NCI-H1694 treated with DMSO at 0.1 percent for 48 hours (cell line): ENCODE measurements around the gene TLR6.
"Not testable (repeated sequence)": the region's sequence is repeated elsewhere in the genome, so short reads cannot be mapped to it uniquely, and the experiment has no call there.

Source experiments
- DNase-seq: peaks from one replicate; lab custom pipeline; 2025; lab: John Stamatoyannopoulos, UW

TLR6 gene

DNA sequence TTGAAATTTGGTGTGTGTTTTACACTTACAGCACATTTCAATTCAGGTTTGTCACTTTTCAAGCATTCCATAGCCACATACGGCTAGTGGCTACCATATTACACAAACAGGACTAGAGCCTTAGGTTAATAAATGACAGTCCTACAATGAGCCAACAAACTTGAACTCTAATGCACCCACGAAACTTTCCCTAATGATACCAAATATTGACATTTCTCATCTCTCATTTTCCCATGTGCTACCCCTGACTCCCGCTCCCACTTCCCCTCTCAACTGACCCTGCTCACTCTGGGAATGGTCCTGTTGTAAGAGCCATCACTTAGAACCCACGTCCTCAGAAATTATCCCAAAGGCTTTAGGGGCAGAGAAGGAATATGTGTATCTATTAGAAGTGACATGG is 68.9 kb downstream of the TLR6 start:
- no peak for DNase-seq

DNA sequence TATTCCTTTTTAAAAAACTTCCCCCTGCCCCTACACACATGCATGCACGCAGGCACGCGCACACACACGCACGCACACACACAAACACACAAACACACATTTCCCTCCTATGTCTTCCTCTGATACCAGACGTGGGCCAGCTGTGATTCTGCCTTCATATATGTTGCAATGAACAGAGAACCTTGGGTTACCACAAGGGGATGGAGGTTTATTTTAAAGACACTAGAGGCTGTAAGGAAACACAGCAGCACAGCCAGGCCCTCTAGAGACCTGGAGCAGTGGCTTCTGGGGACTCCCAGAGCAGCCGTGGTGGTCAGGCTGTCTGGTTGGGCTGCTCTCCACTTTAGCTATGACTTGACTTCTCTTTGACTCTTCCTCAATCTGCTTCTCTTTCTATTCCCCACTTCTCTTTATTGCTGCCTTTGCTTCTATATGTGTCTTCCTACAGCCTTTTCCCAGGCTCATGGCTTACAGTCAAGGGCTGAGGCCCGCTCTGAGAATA is 70.7 kb downstream of the TLR6 start:
- no peak for DNase-seq

DNA sequence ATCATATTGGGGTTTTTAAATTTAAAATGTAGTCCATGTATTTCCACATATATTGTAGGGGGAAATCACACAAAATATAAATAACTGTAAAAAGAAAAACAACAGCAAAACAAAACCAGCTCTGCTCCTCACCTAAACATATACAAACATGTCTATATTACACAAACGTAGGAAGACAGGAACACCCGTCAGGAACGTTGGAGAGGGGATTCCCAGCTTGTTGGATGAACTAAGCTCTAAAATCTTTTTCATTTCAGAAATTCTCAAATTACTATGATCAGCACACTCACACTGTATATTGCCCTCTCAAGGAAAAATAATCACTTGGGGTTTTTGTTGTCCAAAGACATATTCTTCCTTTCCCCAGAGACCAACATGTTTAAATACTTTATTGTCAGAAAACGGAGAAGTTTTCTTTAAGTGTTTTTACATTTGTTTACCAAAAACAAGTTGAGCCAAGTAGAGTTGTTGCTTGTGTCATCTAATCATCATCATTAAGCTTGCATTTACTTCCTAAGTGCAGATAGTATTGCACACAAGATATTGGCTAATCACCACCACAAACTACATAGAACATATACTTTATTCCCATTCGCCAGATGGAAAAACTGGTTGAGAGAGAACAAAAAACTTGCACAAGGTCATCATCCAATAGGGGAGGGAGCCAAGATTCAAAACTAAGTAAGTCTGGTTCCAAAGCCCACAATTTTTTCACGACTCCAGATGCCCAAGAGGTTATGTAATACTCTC is 71.4 kb downstream of the TLR6 start:
- no peak for DNase-seq

- no peak for DNase-seq
Observed at GRCh38 chr4:38784141-38784540, 72.5 kb downstream of the TLR6 start.

DNA sequence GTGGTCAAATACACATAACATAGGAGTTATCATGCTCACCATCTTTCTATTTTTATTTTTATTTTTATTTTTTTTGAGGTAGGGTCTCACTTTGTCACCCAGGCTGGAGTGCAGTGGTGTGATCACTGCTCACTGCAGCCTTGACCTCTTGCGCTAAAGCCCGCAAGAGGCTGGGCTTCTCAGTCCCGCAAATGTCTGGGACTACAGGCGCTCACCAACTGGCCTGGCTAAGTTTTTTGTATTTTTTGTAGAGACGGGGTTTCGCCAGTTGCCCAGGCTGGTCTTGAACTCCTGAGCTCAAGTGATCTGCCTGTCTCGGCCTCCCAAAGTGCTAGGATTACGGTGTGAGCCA is 73.5 kb downstream of the TLR6 start:
- no peak for DNase-seq

GRCh38 chr4:38782452-38783108 is 74.0 kb downstream of the TLR6 start, which contains the start of gene TLR10:
TLR10 (minus strand) TSS chr4:38782990; CDS start chr4:38775590, 7,400 bp downstream.
- DNase-seq: peak; percentile 14

- DNase-seq: no peak
Observed at GRCh38 chr4:38781854-38782261, 74.8 kb downstream of the TLR6 start.

GRCh38 chr4:38780833-38781484 is 75.7 kb downstream of the TLR6 start:
- no peak for DNase-seq

GRCh38 chr4:38779790-38780189 is 76.8 kb downstream of the TLR6 start:
- no peak for DNase-seq

GRCh38 chr4:38777925-38778324 is 78.7 kb downstream of the TLR6 start:
- DNase-seq: not testable (repeated sequence)

- DNase-seq: no peak
Observed at GRCh38 chr4:38775326-38775725, 81.3 kb downstream of the TLR6 start.

GRCh38 chr4:38774181-38774955 is 82.2 kb downstream of the TLR6 start:
- no peak for DNase-seq
